Smooth muscle cell (in vitro differentiated cells): Measurements from ENCODE around the gene EIF4G1. TPM values are rescaled to one million over a fixed set of nuclear protein-coding genes. Genes with fewer than 3 reads are reported as not detected.

ENCODE experiments used
- DNase-seq: peaks from one replicate; lab custom pipeline; 2025; ENCODE audit not compliant: unreplicated experiment; lab: John Stamatoyannopoulos, UW
- H2AFZ ChIP-seq: fragments of 200-600 bp; sonication (generic); 2 replicates; pipeline ENCODE4 v1.6.0; 2016; ENCODE audit warnings: antibody characterized with exemption, low read depth, mild to moderate bottlenecking
- H3F3A ChIP-seq: fragments of 200-600 bp; sonication (generic); 2 replicates; pipeline ENCODE4 v1.6.0; 2017; ENCODE audit warnings: antibody characterized with exemption, low read depth
- H3K27ac ChIP-seq: fragments of 200-600 bp; sonication (generic); 2 replicates; pipeline ENCODE4 v1.5.1; 2016; ENCODE audit warnings: low read depth, mild to moderate bottlenecking
- H3K27me3 ChIP-seq: fragments of 200-600 bp; sonication (generic); 2 replicates; pipeline ENCODE4 v1.6.1; 2016; ENCODE audit warnings: low read depth, mild to moderate bottlenecking
- H3K36me3 ChIP-seq: fragments of 200-600 bp; sonication (generic); 2 replicates; pipeline ENCODE4 v1.5.1; 2016; ENCODE audit warnings: low read depth
- H3K4me1 ChIP-seq: fragments of 200-600 bp; sonication (generic); 2 replicates; pipeline ENCODE4 v1.5.1; 2016; ENCODE audit warnings: low read depth
- H3K4me2 ChIP-seq: fragments of 200-600 bp; sonication (generic); 2 replicates; pipeline ENCODE4 v1.6.0; 2016; ENCODE audit warnings: mild to moderate bottlenecking
- H3K4me3 ChIP-seq: fragments of 200-600 bp; sonication (generic); 2 replicates; pipeline ENCODE4 v1.5.1; 2016; ENCODE audit warnings: mild to moderate bottlenecking
- H3K79me2 ChIP-seq: fragments of 200-600 bp; sonication (generic); 2 replicates; pipeline ENCODE4 v1.6.0; 2016; ENCODE audit warnings: low read depth, mild to moderate bottlenecking
- H3K9ac ChIP-seq: fragments of 200-600 bp; sonication (generic); 2 replicates; pipeline ENCODE4 v1.6.0; 2016; ENCODE audit warnings: low read depth
- H3K9me3 ChIP-seq: fragments of 200-600 bp; sonication (generic); replicated peaks from 2 replicates; pipeline ENCODE4 v1.5.1; 2016; ENCODE audit warnings: low read depth
- H4K20me1 ChIP-seq: fragments of 200-600 bp; sonication (generic); 2 replicates; pipeline ENCODE4 v1.6.0; 2016; ENCODE audit warnings: low read depth
- WGBS: methylation state at CpG from one replicate; pipeline ENCODE4 v1.1.7; 2016; ENCODE audit warnings: low lambda C conversion rate; 5-methylcytosine and 5-hydroxymethylcytosine counted together
- polyA plus RNA-seq: library from polyadenylated mRNA; unstranded; fragments of >200 nt; fragmentation: Nextera tagmentation; extraction: Ambion mirVana; gene quantifications from 2 replicates; pipeline ENCODE4 v1.2.1, GENCODE V29; 2016
- total RNA-seq: library from RNA; depleted of rRNA; stranded (reverse); fragments of >200 nt; gene quantifications from 2 replicates; pipeline ENCODE4 v1.2.3, GENCODE V29; 2014
- TF ChIP-seq, protein P1 (sequence below): fragments of 200-600 bp; sonication (generic); IDR thresholded peaks from 2 replicates; pipeline ENCODE4 v1.5.1; 2017; ENCODE audit warnings: borderline replicate concordance, mild to moderate bottlenecking, antibody characterized with exemption; ENCODE audit not compliant: insufficient read depth, poor library complexity, severe bottlenecking

EIF4G1 gene
- total and polyA plus RNA-seq, 2 experiments from 2014 or later: 171 to 198 TPM

DNA sequence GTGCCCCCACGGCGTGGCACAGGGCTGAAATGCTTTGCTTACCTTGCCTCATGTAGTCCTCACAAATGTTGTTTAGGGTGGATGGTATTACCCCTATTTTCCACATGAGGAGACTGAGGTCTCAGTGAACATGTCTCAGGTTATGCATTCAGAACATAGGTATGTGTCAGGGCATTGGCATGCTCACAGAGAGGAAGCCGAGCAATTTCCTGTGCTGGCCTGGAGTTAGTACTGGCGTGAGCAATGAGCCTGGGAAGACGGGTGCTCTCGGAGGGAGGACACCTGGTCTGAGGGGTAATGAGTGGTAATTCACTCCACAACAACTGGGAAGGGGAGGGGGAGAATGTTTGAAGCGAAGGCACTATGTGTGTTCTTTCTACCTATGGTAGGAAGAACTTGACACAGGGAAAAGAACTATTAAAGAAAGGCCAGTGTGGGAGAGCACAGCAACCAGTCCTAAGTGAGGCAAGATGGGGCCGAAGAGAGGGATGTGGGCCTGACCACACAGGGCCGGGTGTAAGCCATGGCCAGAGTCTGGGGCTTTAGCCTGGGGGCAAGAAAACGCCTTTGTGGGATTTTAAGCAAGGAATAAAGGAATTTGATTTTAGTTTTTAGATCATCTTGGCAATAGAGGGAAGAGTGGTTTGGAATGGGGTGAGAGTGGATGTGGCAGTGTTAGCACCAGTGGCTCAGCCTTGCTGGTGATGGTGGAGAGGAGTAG lies 18.1 kb downstream of the EIF4G1 start:
- H3K4me2 ChIP-seq: no peak overlapping the region
- peak overlapping the region; percentile 61 for H3K9ac ChIP-seq
- no peak overlapping the region for H2AFZ ChIP-seq
- peaks cover 10% of the 10 kb centered on the region for H3K36me3 ChIP-seq
- peaks cover 14% of the 10 kb centered on the region for H3K4me1 ChIP-seq
- H3K27ac ChIP-seq: peak overlapping the region; percentile 100
- H4K20me1 ChIP-seq: peaks cover 82% of the 10 kb centered on the region
- H3K9me3 ChIP-seq: no peaks in the 10 kb centered on the region
- WGBS: 70% methylated on average over 10 of the region's 10 CpGs
- no peaks in the 10 kb centered on the region for H3K27me3 ChIP-seq
- peaks cover 27% of the 10 kb centered on the region for H3K79me2 ChIP-seq
- peaks cover 57% of the 10 kb centered on the region for H3F3A ChIP-seq
- DNase-seq: no peak
- TF ChIP-seq, protein P1, sequence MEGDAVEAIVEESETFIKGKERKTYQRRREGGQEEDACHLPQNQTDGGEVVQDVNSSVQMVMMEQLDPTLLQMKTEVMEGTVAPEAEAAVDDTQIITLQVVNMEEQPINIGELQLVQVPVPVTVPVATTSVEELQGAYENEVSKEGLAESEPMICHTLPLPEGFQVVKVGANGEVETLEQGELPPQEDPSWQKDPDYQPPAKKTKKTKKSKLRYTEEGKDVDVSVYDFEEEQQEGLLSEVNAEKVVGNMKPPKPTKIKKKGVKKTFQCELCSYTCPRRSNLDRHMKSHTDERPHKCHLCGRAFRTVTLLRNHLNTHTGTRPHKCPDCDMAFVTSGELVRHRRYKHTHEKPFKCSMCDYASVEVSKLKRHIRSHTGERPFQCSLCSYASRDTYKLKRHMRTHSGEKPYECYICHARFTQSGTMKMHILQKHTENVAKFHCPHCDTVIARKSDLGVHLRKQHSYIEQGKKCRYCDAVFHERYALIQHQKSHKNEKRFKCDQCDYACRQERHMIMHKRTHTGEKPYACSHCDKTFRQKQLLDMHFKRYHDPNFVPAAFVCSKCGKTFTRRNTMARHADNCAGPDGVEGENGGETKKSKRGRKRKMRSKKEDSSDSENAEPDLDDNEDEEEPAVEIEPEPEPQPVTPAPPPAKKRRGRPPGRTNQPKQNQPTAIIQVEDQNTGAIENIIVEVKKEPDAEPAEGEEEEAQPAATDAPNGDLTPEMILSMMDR: no peak
- H3K4me3 ChIP-seq: no peak overlapping the region

GRCh38 chr3:184333190-184333589 lies 18.8 kb downstream of the EIF4G1 start:
- Histone ChIP-seq H3K9ac (peak overlapping the region; percentile 61), H2AFZ (no peak overlapping the region), H4K20me1 (peaks cover 80% of the 10 kb centered on the region), H3K4me2 (no peak overlapping the region), H3K4me3 (no peak overlapping the region), H3K36me3 (peaks cover 10% of the 10 kb centered on the region), H3K4me1 (peaks cover 14% of the 10 kb centered on the region), H3K9me3 (no peaks in the 10 kb centered on the region), H3K27ac (peak overlapping the region; percentile 100), H3K79me2 (peaks cover 33% of the 10 kb centered on the region), H3K27me3 (no peaks in the 10 kb centered on the region), H3F3A (peaks cover 57% of the 10 kb centered on the region)
- no peak for DNase-seq
- 85% methylated on average over 6 of the region's 6 CpGs for WGBS
- TF ChIP-seq, protein P1: no peak

DNA sequence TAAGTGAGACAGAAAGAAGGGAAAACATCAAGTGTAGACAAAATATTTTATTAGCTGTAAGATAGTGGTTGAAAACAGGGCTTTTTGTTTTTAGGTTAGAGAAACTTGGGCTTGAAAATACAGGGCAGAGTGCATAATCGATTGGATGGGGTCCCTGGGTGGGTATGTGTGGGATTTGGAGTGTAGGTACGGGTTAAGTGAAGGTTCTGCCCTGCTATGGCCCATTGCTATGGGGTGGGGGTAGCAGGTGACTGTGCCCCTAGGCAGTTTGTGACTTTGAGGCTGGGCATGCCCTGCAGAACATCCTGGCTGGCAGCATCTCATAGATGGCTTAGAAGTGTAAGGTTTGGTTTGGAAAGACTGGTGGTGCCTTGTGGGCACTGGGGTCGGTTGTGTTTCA lies 19.3 kb downstream of the EIF4G1 start:
- Histone ChIP-seq H3K9me3 (no peaks in the 10 kb centered on the region), H3K36me3 (peaks cover 10% of the 10 kb centered on the region), H2AFZ (no peak overlapping the region), H3K4me2 (no peak overlapping the region), H3K4me3 (no peak overlapping the region), H4K20me1 (peaks cover 79% of the 10 kb centered on the region), H3F3A (peaks cover 53% of the 10 kb centered on the region), H3K27me3 (no peaks in the 10 kb centered on the region), H3K9ac (peak overlapping the region; percentile 61), H3K79me2 (peaks cover 35% of the 10 kb centered on the region), H3K27ac (peak overlapping the region; percentile 100), H3K4me1 (peaks cover 14% of the 10 kb centered on the region)
- no peak for DNase-seq
- 97% methylated on average over 3 of the region's 3 CpGs for WGBS
- TF ChIP-seq, protein P1: no peak
